Stimulated activated naive B cell treated with anti-CD40 and anti-IgM and Interleukin-4, amounts not matched to agents 10 μg/mL and 1 μg/mL and 100 μg/mL, for 72 hours (primary cell): Measurements from ENCODE around the gene TKT.
"Not testable (repeated sequence)": the region's sequence is repeated elsewhere in the genome, so short reads cannot be mapped to it uniquely, and the experiment has no call there.

Experiments
- ATAC-seq, 2 donors: fragments of 150-1000 bp; cut with Tn5 transposase; replicated peaks; 2 replicates each; pipeline ENCODE4 v1.10.0; 2021; ENCODE audit warnings: moderate library complexity in 1 of 2
- DNase-seq: peaks from one replicate; pipeline ENCODE4 v3.0.0; 2021
- H3K27ac Mint-ChIP-seq: one replicate; pipeline ENCODE4 v1.8.0; 2022; ENCODE audit warnings: mild to moderate bottlenecking, mixed read lengths
- H3K27me3 Mint-ChIP-seq, 2 donors: one replicate each; pipeline ENCODE4 v1.8.0; 2022; ENCODE audit warnings: mixed read lengths in 2 of 2
- H3K36me3 Mint-ChIP-seq, 2 donors: one replicate each; pipeline ENCODE4 v1.8.0; 2022; ENCODE audit warnings: mixed read lengths in 2 of 2, mild to moderate bottlenecking in 1 of 2
- H3K4me1 Mint-ChIP-seq, 2 donors: one replicate each; pipeline ENCODE4 v1.8.0; 2022; ENCODE audit warnings: mixed read lengths in 2 of 2, mild to moderate bottlenecking in 1 of 2
- H3K4me3 Mint-ChIP-seq, 2 donors: one replicate each; pipeline ENCODE4 v1.8.0; 2022; ENCODE audit warnings: mild to moderate bottlenecking in 2 of 2, mixed read lengths in 2 of 2, moderate library complexity in 1 of 2
- H3K9me3 Mint-ChIP-seq, 2 donors: one replicate each; pipeline ENCODE4 v1.8.0; 2022; ENCODE audit warnings: mixed read lengths in 2 of 2, mild to moderate bottlenecking in 1 of 2

TKT gene

DNA sequence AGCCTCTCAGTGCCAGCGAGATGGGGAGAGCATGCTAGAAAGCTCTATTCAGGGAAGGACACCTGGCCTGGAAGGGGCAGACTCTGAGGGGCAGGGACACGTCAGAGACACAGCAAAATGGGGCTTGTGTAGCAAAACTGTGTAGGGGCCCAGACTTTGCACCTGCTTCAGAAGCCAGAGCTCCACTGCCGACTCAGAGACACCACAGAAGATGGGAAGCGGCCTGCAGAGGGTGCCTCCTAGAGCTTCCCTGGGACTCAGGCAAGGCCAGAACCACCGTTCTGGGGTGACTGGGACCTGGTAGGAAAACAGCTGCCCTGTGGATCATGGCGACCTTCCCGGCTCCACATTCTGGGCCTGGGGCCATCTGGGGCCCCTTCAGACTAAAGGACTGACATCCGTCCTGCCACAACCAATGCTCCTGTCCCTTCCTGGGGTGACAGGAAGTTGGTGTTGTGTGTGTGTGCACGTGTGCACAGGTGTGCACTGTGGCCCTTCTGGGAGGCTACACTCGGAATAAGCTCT, 17.4 kb upstream of the TKT start:
- Mint-ChIP-seq H3K27me3 (no peaks in the 10 kb centered on the region), H3K4me3 (no peak overlapping the region), H3K4me1 (peaks cover 10 to 20% of the 10 kb centered on the region in 2 donors), H3K27ac (no peak overlapping the region), H3K36me3 (peaks cover 4 to 8% of the 10 kb centered on the region in 2 donors), H3K9me3 (no peaks in the 10 kb centered on the region)
- DNase-seq, result no peak
- no peak for ATAC-seq

DNA sequence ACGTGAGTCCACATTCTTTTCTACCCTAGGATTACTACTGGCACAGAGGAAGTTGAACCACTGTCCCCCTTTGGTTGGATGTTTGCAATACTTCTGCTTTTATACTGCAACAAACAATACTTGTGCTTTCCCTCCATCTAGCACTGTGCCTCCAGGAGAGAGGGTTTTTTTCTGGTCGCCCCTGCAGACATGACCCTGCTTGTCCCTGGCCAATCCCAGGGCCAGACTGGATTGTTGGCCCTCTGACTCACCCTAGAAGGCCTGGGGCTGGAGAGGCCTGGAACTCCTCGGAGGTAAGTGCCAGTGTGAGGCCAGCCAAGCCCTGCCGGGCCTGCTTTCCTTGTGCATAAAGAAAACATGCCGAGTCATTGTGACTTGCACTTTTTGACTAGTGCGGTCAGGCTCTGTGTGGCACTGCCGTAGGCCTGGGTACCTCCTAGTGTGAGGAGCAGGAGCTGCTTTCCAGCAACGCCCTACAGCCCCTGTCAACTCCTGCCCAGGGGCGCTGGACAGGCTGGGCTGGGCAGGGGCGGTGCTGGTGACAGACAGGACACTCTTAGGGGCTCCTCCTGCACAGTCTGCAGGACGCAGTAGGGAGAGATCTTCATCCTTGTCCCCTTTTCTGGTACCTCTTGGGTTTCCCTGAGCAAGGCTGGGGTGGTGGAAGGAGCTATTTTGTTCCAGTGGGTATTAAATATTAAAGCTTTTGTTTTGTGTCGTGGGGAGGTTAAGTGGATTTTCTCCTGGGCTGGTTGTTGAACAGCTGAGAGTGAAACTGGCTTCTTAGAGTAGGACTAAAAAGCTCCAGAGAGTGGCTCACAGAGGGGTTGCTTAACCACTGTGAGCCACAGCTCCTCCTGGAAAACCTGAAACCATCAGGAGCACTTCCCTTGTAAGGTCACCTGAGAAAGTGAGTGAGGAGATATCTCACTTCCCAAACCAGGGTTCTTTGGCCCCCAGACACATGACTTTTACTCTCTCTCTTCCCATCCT, 14.4 kb upstream of the TKT start:
- ATAC-seq, result peak; percentile 86 to 89
- no peaks in the 10 kb centered on the region for H3K9me3 Mint-ChIP-seq
- H3K4me1 Mint-ChIP-seq, result peaks cover 10 to 20% of the 10 kb centered on the region in 2 donors
- H3K4me3 Mint-ChIP-seq, result peak overlapping the region; percentile 64 to 69
- peak; percentile 46 for DNase-seq
- H3K27ac Mint-ChIP-seq, result peak overlapping the region; percentile 96
- peaks cover 3 to 8% of the 10 kb centered on the region in 2 donors for H3K36me3 Mint-ChIP-seq
- H3K27me3 Mint-ChIP-seq, result no peaks in the 10 kb centered on the region

DNA sequence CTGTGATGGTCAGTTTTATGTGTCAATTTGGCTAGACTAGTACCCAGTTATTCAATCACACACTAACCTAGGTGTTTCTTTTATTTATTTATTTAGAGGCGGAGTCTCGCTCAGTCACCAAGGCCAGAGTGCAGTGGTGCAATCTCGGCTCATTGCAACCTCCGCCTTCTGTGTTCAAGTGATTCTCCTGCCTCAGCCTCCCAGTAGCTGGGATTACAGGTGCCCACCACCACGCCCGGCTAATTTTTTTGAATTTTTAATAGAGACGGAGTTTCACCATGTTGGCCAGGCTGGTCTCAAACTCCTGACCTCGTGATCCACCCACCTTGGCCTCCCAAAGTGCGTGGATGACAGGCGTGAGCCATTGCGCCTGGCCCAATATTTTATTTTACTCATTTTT, 13.4 kb upstream of the TKT start:
- not testable (repeated sequence) for ATAC-seq, H3K9me3 Mint-ChIP-seq, DNase-seq, H3K4me3 Mint-ChIP-seq, H3K36me3 Mint-ChIP-seq, H3K27me3 Mint-ChIP-seq, H3K27ac Mint-ChIP-seq
- peaks cover 10 to 20% of the 10 kb centered on the region in 2 donors for H3K4me1 Mint-ChIP-seq

DNA sequence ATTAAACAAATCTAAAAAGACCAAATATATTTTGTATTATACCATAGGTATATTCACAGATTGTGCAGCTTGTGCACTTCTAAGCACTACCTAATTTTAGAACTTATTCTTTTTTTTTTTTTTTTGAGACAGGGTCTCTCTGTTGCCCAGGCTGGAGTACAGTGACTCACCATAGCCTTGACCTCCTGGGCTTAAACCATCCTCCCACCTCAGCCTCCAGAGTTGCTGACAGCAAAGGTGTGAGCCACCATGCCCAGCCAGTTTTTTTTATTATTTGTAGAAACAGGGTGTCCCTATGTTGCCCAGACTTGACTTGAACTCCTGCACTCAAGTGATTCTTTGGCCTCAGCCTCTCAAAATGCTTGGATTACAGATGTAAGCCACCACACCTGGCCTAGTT, 11.9 kb upstream of the TKT start:
- Mint-ChIP-seq H3K4me3 (no peak overlapping the region), H3K4me1 (peaks cover 10 to 20% of the 10 kb centered on the region in 2 donors), H3K36me3 (peaks cover 2 to 3% of the 10 kb centered on the region in 2 donors), H3K27ac (no peak overlapping the region), H3K27me3 (no peaks in the 10 kb centered on the region), H3K9me3 (no peaks in the 10 kb centered on the region)
- ATAC-seq (no peak), DNase-seq (no peak)

DNA sequence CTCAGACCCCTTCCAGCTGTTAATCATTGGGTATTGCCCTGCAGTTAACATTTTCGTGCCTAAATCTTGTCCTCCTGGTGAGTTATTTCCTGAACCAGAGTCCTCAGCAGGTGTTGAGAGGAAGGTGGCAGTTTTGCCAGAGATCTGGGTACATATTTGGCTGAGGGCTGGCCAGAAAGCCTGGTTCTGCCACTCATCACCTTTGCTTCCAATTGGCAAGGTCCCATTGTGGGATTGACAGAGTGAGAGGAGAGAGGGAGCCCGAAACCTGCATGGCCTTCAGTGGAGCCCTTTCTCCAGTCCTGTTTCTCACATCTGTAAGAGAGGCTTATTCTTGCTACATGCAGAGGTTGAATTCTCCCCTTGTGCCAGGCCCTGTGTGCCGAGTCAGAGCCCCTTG, 8.9 kb upstream of the TKT start:
- H3K9me3 Mint-ChIP-seq, result no peaks in the 10 kb centered on the region
- no peak for DNase-seq
- H3K27ac Mint-ChIP-seq, result no peak overlapping the region
- H3K4me1 Mint-ChIP-seq, result peaks cover 3 to 5% of the 10 kb centered on the region in 2 donors
- no peak overlapping the region for H3K4me3 Mint-ChIP-seq
- H3K36me3 Mint-ChIP-seq, result no peaks in the 10 kb centered on the region
- H3K27me3 Mint-ChIP-seq, result no peaks in the 10 kb centered on the region
- no peak for ATAC-seq

DNA sequence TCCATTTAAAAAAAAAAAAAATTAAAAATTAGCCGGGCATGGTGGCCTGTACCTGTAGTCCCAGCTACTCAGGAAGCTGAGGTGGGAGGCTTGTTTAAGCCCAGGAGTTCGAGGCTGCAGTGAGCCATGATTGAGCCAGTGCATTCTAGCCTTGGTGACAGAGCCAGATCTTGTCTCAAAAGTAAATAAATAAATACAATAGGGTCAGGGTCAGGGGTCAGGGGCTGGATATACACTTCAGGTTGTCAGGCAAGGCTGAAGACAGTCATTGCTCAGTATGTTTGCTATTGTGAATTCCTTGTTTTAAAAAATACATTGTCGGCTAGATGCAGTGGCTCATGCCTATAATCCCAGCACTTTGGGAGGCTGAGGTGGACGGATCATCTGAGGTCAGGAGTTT, 8.1 kb upstream of the TKT start:
- ATAC-seq (no peak), DNase-seq (no peak)
- no peak overlapping the region for H3K4me3 Mint-ChIP-seq
- H3K27ac Mint-ChIP-seq, result no peak overlapping the region
- H3K4me1 Mint-ChIP-seq, result peaks cover 0 to 3% of the 10 kb centered on the region in 2 donors
- H3K27me3 Mint-ChIP-seq, result no peaks in the 10 kb centered on the region
- H3K9me3 Mint-ChIP-seq, result no peaks in the 10 kb centered on the region
- no peaks in the 10 kb centered on the region for H3K36me3 Mint-ChIP-seq

DNA sequence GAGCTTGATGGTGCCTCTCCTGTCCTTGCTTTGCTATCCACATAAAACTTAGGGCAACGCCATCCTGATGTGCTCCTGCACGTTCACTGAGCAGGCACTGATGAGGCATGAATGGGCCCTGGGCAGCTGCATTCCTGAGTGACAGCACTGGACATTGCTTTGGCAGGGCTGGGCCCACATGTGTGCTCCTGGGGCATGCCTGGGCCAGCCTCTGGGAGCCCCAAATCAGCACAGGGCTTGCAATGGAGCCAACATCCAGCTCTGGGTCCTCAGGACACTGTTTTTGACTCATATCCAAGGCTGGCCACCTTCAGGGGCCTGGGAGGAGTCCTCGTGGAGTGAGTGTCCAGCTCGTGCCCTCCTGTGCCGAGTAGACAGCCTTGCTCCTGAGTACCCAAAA, 5.9 kb upstream of the TKT start:
- H3K27ac Mint-ChIP-seq, result no peak overlapping the region
- no peak for DNase-seq
- no peaks in the 10 kb centered on the region for H3K27me3 Mint-ChIP-seq
- H3K36me3 Mint-ChIP-seq, result no peaks in the 10 kb centered on the region
- H3K4me3 Mint-ChIP-seq, result no peak overlapping the region
- H3K9me3 Mint-ChIP-seq, result no peaks in the 10 kb centered on the region
- H3K4me1 Mint-ChIP-seq, result peaks cover 5 to 10% of the 10 kb centered on the region in 2 donors
- ATAC-seq, result no peak

DNA sequence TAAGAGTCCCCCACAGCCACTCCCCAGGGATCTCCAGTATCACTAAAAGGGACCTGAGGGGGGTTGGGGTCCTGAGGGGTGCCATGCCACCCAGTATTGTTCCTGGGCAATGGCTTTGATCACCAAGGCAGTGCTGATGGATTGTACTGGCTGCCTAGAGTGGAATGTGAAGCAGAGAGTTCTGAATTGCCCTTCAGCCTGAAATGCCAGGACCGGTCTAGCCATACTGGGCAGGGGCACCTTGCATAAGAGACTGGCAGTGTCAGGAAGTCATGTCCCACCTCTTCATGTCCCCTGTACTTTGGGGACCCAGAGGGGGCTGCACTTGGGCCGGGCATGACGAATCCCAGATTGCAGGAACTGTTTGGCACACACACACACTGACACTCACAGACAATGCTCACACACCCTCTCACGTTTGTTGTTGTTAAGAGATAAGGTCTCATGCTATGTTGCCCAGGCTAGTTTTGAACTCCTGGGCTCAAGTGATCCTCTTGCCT, 4.5 kb upstream of the TKT start:
- Mint-ChIP-seq H3K4me3 (no peak overlapping the region), H3K27me3 (no peaks in the 10 kb centered on the region), H3K4me1 (peaks cover 5 to 10% of the 10 kb centered on the region in 2 donors), H3K27ac (no peak overlapping the region), H3K36me3 (no peaks in the 10 kb centered on the region), H3K9me3 (no peaks in the 10 kb centered on the region)
- ATAC-seq (no peak), DNase-seq (no peak)

DNA sequence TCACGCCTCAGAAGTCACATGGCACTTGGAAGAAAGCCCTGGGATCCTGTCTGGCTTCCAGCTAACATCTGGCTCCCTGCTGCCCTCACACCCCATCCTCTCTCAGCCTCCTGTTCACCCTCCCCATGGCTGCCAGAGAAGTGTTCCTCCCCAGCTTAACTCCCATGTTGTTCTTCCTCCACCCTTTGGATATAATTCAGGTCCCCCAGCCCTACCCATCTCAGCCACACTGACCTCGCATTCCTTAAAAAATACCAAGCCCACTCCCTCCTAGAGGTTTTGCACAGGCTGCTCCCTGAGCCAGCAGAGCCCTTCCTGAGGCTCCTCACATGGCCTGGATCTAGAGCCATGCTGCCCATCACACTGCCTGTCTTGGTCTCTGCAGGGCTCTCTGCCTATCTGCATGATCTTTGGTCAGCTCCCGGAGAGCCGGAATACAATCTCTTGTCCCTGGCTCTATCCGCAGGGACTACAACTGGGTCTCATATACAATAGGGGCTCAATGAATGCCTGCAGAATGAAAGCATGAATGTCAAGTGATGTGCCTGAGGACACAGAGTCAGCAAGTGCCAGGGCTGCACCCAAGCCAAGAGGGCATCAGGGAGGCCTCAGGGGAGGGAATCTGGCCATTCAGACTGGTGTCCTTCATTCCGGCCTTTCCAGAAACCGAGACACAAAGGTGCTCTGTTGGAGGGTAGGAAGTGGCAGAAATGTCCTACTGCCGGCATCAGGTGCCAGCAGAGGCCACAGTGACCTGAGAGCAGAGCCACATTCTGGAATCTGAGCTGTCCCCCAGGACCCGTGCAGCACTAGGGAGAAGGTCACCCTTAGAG, 3.8 kb upstream of the TKT start:
- ATAC-seq (no peak), DNase-seq (no peak)
- H3K4me1 Mint-ChIP-seq, result peaks cover 5 to 14% of the 10 kb centered on the region in 2 donors
- no peaks in the 10 kb centered on the region for H3K9me3 Mint-ChIP-seq
- no peak overlapping the region for H3K4me3 Mint-ChIP-seq
- no peaks in the 10 kb centered on the region for H3K27me3 Mint-ChIP-seq
- peaks cover 0 to 4% of the 10 kb centered on the region in 2 donors for H3K36me3 Mint-ChIP-seq
- peak overlapping the region; percentile 37 for H3K27ac Mint-ChIP-seq

DNA sequence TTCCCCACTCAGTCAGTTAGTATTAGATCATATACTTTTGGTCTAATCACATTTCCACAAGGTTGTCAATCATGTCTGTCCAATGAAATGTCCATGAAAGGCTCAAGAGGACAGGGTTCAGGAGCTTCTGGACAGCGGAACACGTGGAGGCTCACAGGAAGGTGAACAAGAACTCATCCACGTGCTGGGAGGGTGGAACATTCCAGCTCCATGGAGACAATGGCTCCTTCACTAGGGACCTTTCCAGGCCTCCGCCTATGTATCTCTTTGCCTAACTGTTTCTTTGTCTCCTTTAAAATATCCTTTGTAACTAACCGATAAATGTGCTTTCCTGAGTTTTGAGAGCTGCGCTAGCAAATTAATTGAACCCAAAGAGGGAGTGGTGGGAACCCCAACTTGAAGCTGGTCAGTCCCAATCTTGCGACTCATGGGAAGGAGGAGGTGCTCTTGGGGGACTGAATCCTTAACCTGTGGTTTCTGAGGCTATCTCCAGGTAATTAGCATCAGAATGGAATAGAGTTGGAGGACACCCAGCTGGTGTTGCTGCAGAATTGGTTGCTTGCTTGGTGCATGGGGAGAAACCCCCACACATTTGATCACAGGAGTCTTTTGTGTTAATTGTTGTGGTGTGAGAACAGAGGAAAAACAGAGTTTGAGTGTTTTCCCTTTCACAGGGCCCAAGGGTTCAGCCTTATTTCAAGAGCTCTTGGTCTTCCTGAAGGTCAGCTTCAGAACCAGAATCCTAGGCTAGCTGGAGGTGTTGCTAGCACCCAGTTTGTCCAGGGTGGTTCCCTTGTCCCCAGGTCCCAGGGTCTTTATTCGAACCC, 3.0 kb upstream of the TKT start:
- peaks cover 0 to 12% of the 10 kb centered on the region in 2 donors for H3K36me3 Mint-ChIP-seq
- no peak for ATAC-seq
- no peak overlapping the region for H3K4me3 Mint-ChIP-seq
- no peak overlapping the region for H3K27ac Mint-ChIP-seq
- no peak for DNase-seq
- peaks cover 10 to 23% of the 10 kb centered on the region in 2 donors for H3K4me1 Mint-ChIP-seq
- H3K27me3 Mint-ChIP-seq, result no peaks in the 10 kb centered on the region
- H3K9me3 Mint-ChIP-seq, result no peaks in the 10 kb centered on the region

DNA sequence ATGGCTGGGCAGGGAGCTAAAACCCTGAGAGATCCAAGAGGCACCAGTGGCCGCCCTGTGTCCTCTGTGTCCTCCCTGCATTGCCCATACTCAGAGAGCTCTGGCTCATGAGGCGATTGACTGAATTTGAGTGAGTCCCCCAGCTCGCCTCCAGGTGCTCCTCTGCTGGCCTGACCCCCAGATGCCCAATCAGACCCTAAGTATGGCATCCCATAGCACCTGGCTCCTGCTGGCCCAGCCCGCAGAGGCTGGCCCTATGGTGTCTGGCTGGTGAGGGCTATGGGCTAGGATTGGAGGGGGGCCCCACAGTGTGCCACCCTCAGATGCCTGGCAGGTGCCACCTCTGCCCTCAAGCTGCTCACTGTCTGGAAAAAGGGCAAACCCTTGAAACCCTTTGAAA, 1.6 kb upstream of the TKT start:
- DNase-seq (no peak), ATAC-seq (no peak)
- Mint-ChIP-seq H3K27ac (no peak overlapping the region), H3K4me1 (peaks cover 16 to 36% of the 10 kb centered on the region in 2 donors), H3K36me3 (peaks cover 7 to 21% of the 10 kb centered on the region in 2 donors), H3K4me3 (no peak overlapping the region), H3K27me3 (no peaks in the 10 kb centered on the region), H3K9me3 (no peaks in the 10 kb centered on the region)

DNA sequence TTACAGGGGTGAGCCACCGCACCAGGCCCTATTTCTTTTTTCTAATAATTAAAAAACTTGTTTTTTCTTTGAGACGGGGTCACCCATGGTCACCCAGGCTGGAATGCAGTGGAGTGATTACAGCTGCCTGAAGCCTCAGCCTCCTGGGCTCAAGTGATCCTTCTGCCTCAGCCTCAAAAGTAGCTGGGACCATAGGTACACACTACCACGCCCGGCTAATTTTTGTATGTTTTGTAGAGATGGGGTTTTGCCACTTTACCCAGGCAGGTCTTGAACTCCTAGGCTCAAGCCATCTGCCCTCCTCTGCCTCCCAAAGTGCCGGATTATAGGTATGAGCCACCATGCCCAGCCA, 858 bp upstream of the TKT start:
- H3K4me3 Mint-ChIP-seq, result no peak overlapping the region
- H3K27ac Mint-ChIP-seq, result no peak overlapping the region
- H3K36me3 Mint-ChIP-seq, result peaks cover 7 to 23% of the 10 kb centered on the region in 2 donors
- H3K9me3 Mint-ChIP-seq, result no peaks in the 10 kb centered on the region
- no peaks in the 10 kb centered on the region for H3K27me3 Mint-ChIP-seq
- ATAC-seq, result no peak
- no peak for DNase-seq
- H3K4me1 Mint-ChIP-seq, result peaks cover 17 to 44% of the 10 kb centered on the region in 2 donors

DNA sequence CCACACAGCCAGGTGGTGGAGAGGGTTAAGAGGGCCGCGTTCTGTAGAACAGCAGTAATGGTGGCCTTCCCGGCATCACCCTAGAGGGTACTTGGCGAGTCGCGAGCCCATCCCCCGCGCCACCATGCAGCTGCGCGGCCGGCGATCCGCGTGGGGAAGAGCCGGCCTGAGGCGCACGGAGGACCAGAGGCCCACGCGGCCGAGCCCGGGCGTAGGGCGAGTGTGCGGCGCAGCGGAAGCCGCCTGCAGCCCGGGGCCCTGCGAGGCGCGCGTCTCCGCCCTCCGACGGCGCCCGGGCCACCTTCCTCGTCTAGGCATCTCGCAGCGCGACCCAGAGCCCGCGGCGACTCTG, 423 bp downstream of the TKT start:
- peaks cover 11 to 28% of the 10 kb centered on the region in 2 donors for H3K36me3 Mint-ChIP-seq
- DNase-seq, result peak; percentile 33
- peaks cover 24 to 57% of the 10 kb centered on the region in 2 donors for H3K4me1 Mint-ChIP-seq
- peak overlapping the region; percentile 93 to 99 for H3K4me3 Mint-ChIP-seq
- H3K27ac Mint-ChIP-seq, result peak overlapping the region; percentile 94
- H3K9me3 Mint-ChIP-seq, result no peaks in the 10 kb centered on the region
- ATAC-seq, result peak; percentile 68 to 73
- no peaks in the 10 kb centered on the region for H3K27me3 Mint-ChIP-seq
